Measurements from ENCODE around the gene MVD.

The MVD gene

GRCh38 chr16:88655733-88656281 is 7.1 kb downstream of the MVD start:
- no peak for DNase-seq (ENCODE audit: low read depth in 2 of 2)

- DNase-seq (ENCODE audit: low read depth in 2 of 2), result no peak
These were observed 7.7 kb downstream of the MVD start for GRCh38 chr16:88655053-88655732.

GRCh38 chr16:88654363-88655052 is 8.4 kb downstream of the MVD start:
- no peak for DNase-seq (ENCODE audit: low read depth in 2 of 2)

GRCh38 chr16:88653596-88654362 is 9.1 kb downstream of the MVD start:
- DNase-seq (ENCODE audit: low read depth in 2 of 2), result no peak

GRCh38 chr16:88653101-88653500 is 9.8 kb downstream of the MVD start:
- DNase-seq (ENCODE audit: low read depth in 2 of 2), result no peak

- DNase-seq (ENCODE audit: low read depth in 2 of 2), result no peak
These were observed 10.2 kb downstream of the MVD start for GRCh38 chr16:88652762-88653063.

- no peak for DNase-seq (ENCODE audit: low read depth in 2 of 2)
These were observed 10.7 kb downstream of the MVD start for GRCh38 chr16:88651989-88652761.

GRCh38 chr16:88651276-88651988 is 11.5 kb downstream of the MVD start:
- no peak for DNase-seq (ENCODE audit: low read depth in 2 of 2)

GRCh38 chr16:88650749-88651275 is 12.1 kb downstream of the MVD start, which contains the start of gene CYBA:
Gene CYBA, minus strand, starts transcription at chr16:88651053. Its CDS starts 40 bp downstream, at chr16:88651013.
- DNase-seq (ENCODE audit: low read depth in 2 of 2), result peak in 1 of 2 experiments; percentile 13

GRCh38 chr16:88649924-88650748 is 12.8 kb downstream of the MVD start:
- DNase-seq (ENCODE audit: low read depth in 2 of 2), result no peak

- no peak for DNase-seq (ENCODE audit: low read depth in 2 of 2)
These were observed 13.5 kb downstream of the MVD start for GRCh38 chr16:88649195-88649923.

- no peak for DNase-seq (ENCODE audit: low read depth in 2 of 2)
These were observed 15.5 kb downstream of the MVD start for GRCh38 chr16:88647178-88648070.

GRCh38 chr16:88646345-88647034 is 16.4 kb downstream of the MVD start:
- DNase-seq (ENCODE audit: low read depth in 2 of 2), result no peak

- no peak for DNase-seq (ENCODE audit: low read depth in 2 of 2)
These were observed 16.9 kb downstream of the MVD start for GRCh38 chr16:88645941-88646340.

GRCh38 chr16:88645455-88645854 is 17.4 kb downstream of the MVD start:
- DNase-seq (ENCODE audit: low read depth in 2 of 2), result no peak

GRCh38 chr16:88643644-88643932 is 19.3 kb downstream of the MVD start:
- DNase-seq (ENCODE audit: low read depth in 2 of 2), result no peak

GRCh38 chr16:88642881-88643643 is 19.8 kb downstream of the MVD start:
- no peak for DNase-seq (ENCODE audit: low read depth in 2 of 2)
